GM23248 (cell line): Measurements from ENCODE around the gene IGLON5.

Experiments
- EZH2 ChIP-seq: fragments of 200-600 bp; sonication (generic); IDR thresholded peaks from 2 replicates; pipeline ENCODE4 v1.6.1; 2018; ENCODE audit warnings: antibody characterized with exemption, mild to moderate bottlenecking; ENCODE audit not compliant: insufficient read depth, poor library complexity, severe bottlenecking
- EZH2phosphoT487 ChIP-seq: fragments of 200-600 bp; sonication (generic); IDR thresholded peaks from 2 replicates; pipeline ENCODE4 v1.6.1; 2018; ENCODE audit warnings: antibody characterized with exemption, moderate library complexity, mild to moderate bottlenecking, low read depth; ENCODE audit not compliant: insufficient read depth

DNA sequence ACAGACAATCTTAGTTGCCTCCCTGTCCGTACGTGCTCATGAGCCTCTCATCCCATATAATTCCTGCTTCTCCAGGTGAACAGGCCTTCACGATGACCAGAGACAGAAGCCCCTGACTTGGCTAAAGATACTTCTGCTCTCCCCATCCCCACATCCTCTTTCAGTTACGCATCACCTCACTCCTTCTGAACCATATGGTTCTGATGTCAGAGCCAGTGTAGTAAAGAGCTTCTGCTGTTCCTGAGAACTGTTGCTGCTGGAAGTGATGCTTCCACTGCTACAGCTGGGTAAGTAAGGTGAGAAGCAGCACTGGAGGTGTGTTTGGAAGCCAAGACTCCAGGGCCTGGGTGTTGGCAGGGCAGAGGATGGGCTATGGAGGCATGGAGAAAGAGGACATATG is 47.6 kb upstream of the IGLON5 start:
- TF ChIP-seq EZH2 (no peak), EZH2phosphoT487 (no peak)
